GM23248 (cell line): ENCODE data around the gene HDAC4.

ENCODE experiments used
- EZH2 ChIP-seq: fragments of 200-600 bp; sonication (generic); IDR thresholded peaks from 2 replicates; pipeline ENCODE4 v1.6.1; 2018; ENCODE audit warnings: antibody characterized with exemption, mild to moderate bottlenecking; ENCODE audit not compliant: insufficient read depth, poor library complexity, severe bottlenecking
- EZH2phosphoT487 ChIP-seq: fragments of 200-600 bp; sonication (generic); IDR thresholded peaks from 2 replicates; pipeline ENCODE4 v1.6.1; 2018; ENCODE audit warnings: antibody characterized with exemption, moderate library complexity, mild to moderate bottlenecking, low read depth; ENCODE audit not compliant: insufficient read depth

- no peak for TF ChIP-seq EZH2
- TF ChIP-seq EZH2phosphoT487, result no peak
These were observed 90.3 kb downstream of the HDAC4 start for GRCh38 chr2:239310401-239311061.
